ENCODE data around the gene LAMB3. TPM values are rescaled to one million over a fixed set of nuclear protein-coding genes. Genes with fewer than 3 reads are reported as not detected.

Gene LAMB3
- total RNA-seq, 1 experiment from 2014 or later, result 0.28 TPM

GRCh38 chr1:209577346-209577745, 74.9 kb downstream of the LAMB3 start:
- H4K5ac ChIP-seq (ENCODE audit: insufficient read length, low read depth, low read length), result no peak overlapping the region

More at GRCh38 chr1:209577346-209577745, 74.9 kb downstream of the LAMB3 start:
- H3K27me3 ChIP-seq (ENCODE audit: insufficient read depth, low read length), result no peaks in the 10 kb centered on the region
- H3K79me1 ChIP-seq (ENCODE audit: insufficient read depth, low read depth, low read length, poor library complexity, severe bottlenecking), result no peaks in the 10 kb centered on the region
- no peak overlapping the region for H3K56ac ChIP-seq (ENCODE audit: insufficient read length, low read depth, low read length)
- Mint-ChIP-seq H3K36me3 (ENCODE audit: insufficient read depth in 1 of 3, low read depth in 3 of 3) (no peaks in the 10 kb centered on the region), H3K9me3 (no peaks in the 10 kb centered on the region; a peak in 1 of 5 replicates), H3K4me1 (peaks cover 6 to 7% of the 10 kb centered on the region in 2 experiments), H3K27ac (no peak overlapping the region), H3K4me3 (no peak overlapping the region), H3K27me3 (ENCODE audit: low read depth) (peaks cover 28% of the 10 kb centered on the region)
- no peaks in the 10 kb centered on the region for H3K4me1 ChIP-seq (ENCODE audit: insufficient read depth, low read length)
- no peak overlapping the region for H2BK20ac ChIP-seq (ENCODE audit: low read depth, low read length, poor library complexity, severe bottlenecking)
- no peak overlapping the region for H3K4ac ChIP-seq (ENCODE audit: low read depth, low read length)
- no peak overlapping the region for H2BK15ac ChIP-seq (ENCODE audit: low read depth, low read length)
- no peak overlapping the region for H3K14ac ChIP-seq (ENCODE audit: insufficient read depth, low read length)
- no peak for TF ChIP-seq CTCF (conservative IDR thresholded peaks at IDR 0.05)
- no peak overlapping the region for H4K8ac ChIP-seq (replicated peaks; ENCODE audit: insufficient read length, low read depth, low read length)
- no peak overlapping the region for H3K9ac ChIP-seq (ENCODE audit: extremely low read depth, insufficient read length, low read length)
- H3K4me2 ChIP-seq (ENCODE audit: insufficient read depth, insufficient read length, low read length), result no peak overlapping the region
- H3K9me3 ChIP-seq (ENCODE audit: control insufficient read depth, low read depth, low read length), result no peaks in the 10 kb centered on the region
- H2BK5ac ChIP-seq (ENCODE audit: insufficient read length, low read length), result no peak overlapping the region
- H2AK5ac ChIP-seq (ENCODE audit: insufficient read length, low read length), result no peak overlapping the region
- no peak for DNase-seq
- H2BK120ac ChIP-seq (ENCODE audit: low read depth, low read length, poor library complexity, severe bottlenecking), result no peak overlapping the region
- WGBS (ENCODE audit: extremely low coverage, insufficient read length, low lambda C conversion rate), result no CpG with 5 or more reads among the region's 3 CpGs
- H3K23ac ChIP-seq (ENCODE audit: insufficient read length, low read depth, low read length), result no peak overlapping the region
- no peak overlapping the region for H2BK12ac ChIP-seq (ENCODE audit: insufficient read length, low read depth, low read length)
- no peaks in the 10 kb centered on the region for H3K79me2 ChIP-seq (ENCODE audit: insufficient read depth, low read length)
- H3T11ph ChIP-seq (ENCODE audit: low read length), result no peak overlapping the region
- no peak overlapping the region for H2AFZ ChIP-seq (ENCODE audit: low read length)
- no peak overlapping the region for H3K18ac ChIP-seq (ENCODE audit: insufficient read length, low read depth, low read length)
- no peak overlapping the region for H4K91ac ChIP-seq (ENCODE audit: insufficient read length, low read depth, low read length)
- no peaks in the 10 kb centered on the region for H3K23me2 ChIP-seq (ENCODE audit: insufficient read length, low read depth, low read length, poor library complexity, severe bottlenecking)
- no peaks in the 10 kb centered on the region for H4K20me1 ChIP-seq (ENCODE audit: control insufficient read depth, insufficient read depth, insufficient read length)
- no peak overlapping the region for H3K27ac ChIP-seq (ENCODE audit: insufficient read length, low read depth, low read length)
